ENCODE results near the gene AOPEP. TPM values are rescaled to one million over a fixed set of nuclear protein-coding genes. Genes with fewer than 3 reads are reported as not detected.

Gene AOPEP
- total and polyA plus RNA-seq, 7 donors = 28.0 to 490 (median 184) TPM

GRCh38 chr9:95057101-95057500 is 330.6 kb downstream of the AOPEP start:
- Histone ChIP-seq H3K4me1 (peaks cover 0 to 98% (median 96%) of the 10 kb centered on the region in 4 donors), H3K27ac (peak overlapping the region; percentile 77 to 99 (median 88)), H3K27me3 (no peaks in the 10 kb centered on the region), H3K36me3 (peaks cover 0 to 14% (median 0%) of the 10 kb centered on the region in 4 donors), H3K9me3 (no peaks in the 10 kb centered on the region), H3K4me3 (peak overlapping the region; percentile 1 to 41 (median 30))
- intact Hi-C loops (cut with DNase I) = no loop called here
- TF ChIP-seq POLR2A (IDR thresholded peaks at IDR 0.05) = no peak
- no peak for TF ChIP-seq POLR2AphosphoS5 (IDR thresholded peaks at IDR 0.05)
- no peak for TF ChIP-seq CTCF (IDR thresholded peaks at IDR 0.05)
- no peak for TF ChIP-seq EP300 (IDR thresholded peaks at IDR 0.05)
- no peak for DNase-seq
- 49 to 54% methylated on average over 10 of the region's 10 CpGs for WGBS, 2 donors

GRCh38 chr9:95058121-95058785 is 331.8 kb downstream of the AOPEP start:
- intact Hi-C loops (cut with DNase I) = no loop called here

GRCh38 chr9:95058795-95059386 is 332.4 kb downstream of the AOPEP start:
- Histone ChIP-seq H3K36me3 (peaks cover 0 to 32% (median 9%) of the 10 kb centered on the region in 4 donors), H3K27me3 (no peaks in the 10 kb centered on the region), H3K4me3 (peak overlapping the region in 3 of 4 donors; percentile 5 to 41 (median 35)), H3K9me3 (no peaks in the 10 kb centered on the region), H3K27ac (peak overlapping the region; percentile 77 to 99 (median 88)), H3K4me1 (peaks cover 0 to 100% (median 100%) of the 10 kb centered on the region in 4 donors)
- intact Hi-C loops (cut with DNase I) = no loop called here
- 83 to 90% methylated on average over 7 of the region's 7 CpGs for WGBS, 2 donors
- no peak for DNase-seq
- TF ChIP-seq EP300 (IDR thresholded peaks at IDR 0.05) = no peak
- TF ChIP-seq CTCF (IDR thresholded peaks at IDR 0.05) = no peak

More at GRCh38 chr9:95058121-95058785, 331.8 kb downstream of the AOPEP start:
- TF ChIP-seq EP300 (IDR thresholded peaks at IDR 0.05) (no peak), POLR2AphosphoS5 (IDR thresholded peaks at IDR 0.05) (no peak), CTCF (IDR thresholded peaks at IDR 0.05) (no peak), POLR2A (IDR thresholded peaks at IDR 0.05) (no peak)
- H3K27ac ChIP-seq = peak overlapping the region; percentile 77 to 99 (median 88)
- H3K36me3 ChIP-seq = peaks cover 0 to 25% (median 6%) of the 10 kb centered on the region in 4 donors
- no peak for DNase-seq
- no peaks in the 10 kb centered on the region for H3K27me3 ChIP-seq
- peaks cover 0 to 98% (median 97%) of the 10 kb centered on the region in 4 donors for H3K4me1 ChIP-seq
- H3K4me3 ChIP-seq = peak overlapping the region in 3 of 4 donors; percentile 5 to 41 (median 35)
- no peaks in the 10 kb centered on the region for H3K9me3 ChIP-seq
- WGBS, 2 donors = 77% methylated on average over 7 of the region's 7 CpGs

- no peaks in the 10 kb centered on the region for H3K9me3 ChIP-seq
- H3K27me3 ChIP-seq = no peaks in the 10 kb centered on the region
- no peak for DNase-seq
- peaks cover 0 to 100% (median 100%) of the 10 kb centered on the region in 4 donors for H3K4me1 ChIP-seq
- intact Hi-C loops (cut with DNase I) = no loop called here
- TF ChIP-seq POLR2A (IDR thresholded peaks at IDR 0.05) (no peak), CTCF (IDR thresholded peaks at IDR 0.05) (no peak), EP300 (IDR thresholded peaks at IDR 0.05) (no peak), POLR2AphosphoS5 (IDR thresholded peaks at IDR 0.05) (no peak)
- peaks cover 0 to 36% (median 11%) of the 10 kb centered on the region in 4 donors for H3K36me3 ChIP-seq
- H3K4me3 ChIP-seq = no peak overlapping the region
- H3K27ac ChIP-seq = peak overlapping the region; percentile 47 to 99 (median 84)
- 59 to 62% methylated on average over 5 of the region's 5 CpGs for WGBS, 2 donors
Observed at GRCh38 chr9:95060234-95060633, 333.7 kb downstream of the AOPEP start.

All from sigmoid colon (tissue), 7 donors.